HG03571 (cell line): ENCODE measurements around the gene C16orf78.

ENCODE experiments used
- ATAC-seq: cut with Tn5 transposase; IDR thresholded peaks from one replicate; pipeline ENCODE4 v1.9.1; 2021; ENCODE audit not compliant: unreplicated experiment

The C16orf78 gene, protein sequence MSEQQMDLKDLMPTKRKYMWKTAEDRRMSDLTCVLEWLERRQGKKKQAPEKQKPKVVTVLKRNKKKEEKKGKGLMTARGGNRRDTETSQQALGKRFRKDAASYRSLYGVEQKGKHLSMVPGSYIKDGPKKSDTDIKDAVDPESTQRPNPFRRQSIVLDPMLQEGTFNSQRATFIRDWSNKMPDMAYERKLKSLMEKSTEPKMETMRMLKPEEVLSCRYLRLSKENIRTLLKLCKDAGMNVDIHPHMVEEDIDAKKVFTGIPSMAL

GRCh38 chr16:49373504-49373903 lies at the start of gene C16orf78:
C16orf78 (plus strand) TSS chr16:49373804; CDS start chr16:49373940, 136 bp downstream.
- no peak for ATAC-seq

- no peak for ATAC-seq
These were observed 48.9 kb upstream of the C16orf78 start for GRCh38 chr16:49324703-49325102.

DNA sequence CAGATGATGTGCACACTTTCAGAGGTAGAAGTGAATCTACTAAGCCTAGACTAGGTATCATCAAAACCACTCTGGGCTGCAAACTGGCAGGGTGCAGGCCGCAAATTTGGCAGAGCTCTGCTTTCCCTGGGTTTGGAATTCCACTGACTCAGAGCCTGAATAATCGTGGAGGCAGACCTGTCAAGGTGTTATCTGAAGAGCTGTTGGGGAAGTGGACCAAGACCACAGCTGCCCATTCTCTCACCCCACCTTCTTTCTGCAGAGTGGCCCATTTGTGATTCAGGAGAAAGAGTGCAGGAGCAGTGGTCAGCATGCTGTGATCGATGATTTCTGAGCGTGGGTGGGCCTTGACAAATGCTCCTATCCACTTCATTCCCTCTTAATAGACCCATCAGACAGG lies 46.1 kb upstream of the C16orf78 start:
- ATAC-seq: no peak

DNA sequence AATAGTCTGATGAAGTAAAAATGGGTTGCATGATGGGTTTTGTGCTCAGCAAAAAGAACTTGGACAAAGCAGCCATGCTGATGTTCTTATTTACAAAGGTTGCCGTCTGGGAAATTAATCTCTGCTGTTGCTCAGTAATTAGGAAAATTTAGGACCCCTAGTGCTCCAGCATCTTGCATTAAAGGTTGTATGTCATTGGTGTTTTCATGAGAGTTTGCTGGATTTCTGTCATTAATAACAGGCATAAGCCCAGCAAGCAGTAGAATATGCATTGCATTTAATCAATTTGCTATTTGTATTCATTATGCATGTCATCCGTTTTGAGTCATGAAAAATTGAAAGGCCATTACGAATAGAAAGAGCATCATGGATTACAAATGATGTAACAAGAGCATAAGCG lies 45.3 kb upstream of the C16orf78 start:
- ATAC-seq: no peak

- ATAC-seq: no peak
These were observed 42.9 kb upstream of the C16orf78 start for GRCh38 chr16:49330562-49331201.

DNA sequence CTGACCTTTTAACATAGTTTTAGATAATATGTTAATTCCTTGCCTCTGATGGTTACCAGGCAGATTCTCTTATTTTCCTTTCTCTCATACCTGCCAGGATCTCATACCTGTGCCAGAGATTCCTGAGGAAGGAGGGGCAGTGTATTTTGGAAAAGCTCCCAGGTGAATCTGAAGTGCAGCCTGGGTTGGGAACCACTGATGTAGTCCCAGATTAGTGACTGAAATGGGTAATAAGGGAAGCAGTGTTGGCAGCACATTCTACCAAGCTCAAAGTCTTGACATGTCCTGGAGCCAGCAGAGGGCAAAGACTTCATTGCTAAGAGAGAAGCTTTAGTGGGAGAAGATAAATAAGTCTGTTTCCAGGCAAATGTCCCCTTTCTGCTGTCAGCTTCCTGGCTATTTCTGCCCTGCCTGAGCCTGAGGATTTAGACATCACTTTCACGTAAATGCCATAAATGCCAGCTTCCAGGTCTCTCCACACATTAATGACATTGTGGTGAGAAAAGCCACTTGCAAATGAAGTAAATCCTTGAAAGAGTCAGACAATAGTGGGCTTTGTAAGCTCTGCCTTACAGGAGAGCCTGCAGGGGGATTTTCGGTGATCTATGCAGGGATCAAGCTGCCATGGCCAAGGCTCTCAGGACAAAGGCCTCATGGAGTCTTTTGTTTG lies 40.9 kb upstream of the C16orf78 start:
- ATAC-seq: no peak

GRCh38 chr16:49333259-49333597 lies 40.4 kb upstream of the C16orf78 start:
- no peak for ATAC-seq

DNA sequence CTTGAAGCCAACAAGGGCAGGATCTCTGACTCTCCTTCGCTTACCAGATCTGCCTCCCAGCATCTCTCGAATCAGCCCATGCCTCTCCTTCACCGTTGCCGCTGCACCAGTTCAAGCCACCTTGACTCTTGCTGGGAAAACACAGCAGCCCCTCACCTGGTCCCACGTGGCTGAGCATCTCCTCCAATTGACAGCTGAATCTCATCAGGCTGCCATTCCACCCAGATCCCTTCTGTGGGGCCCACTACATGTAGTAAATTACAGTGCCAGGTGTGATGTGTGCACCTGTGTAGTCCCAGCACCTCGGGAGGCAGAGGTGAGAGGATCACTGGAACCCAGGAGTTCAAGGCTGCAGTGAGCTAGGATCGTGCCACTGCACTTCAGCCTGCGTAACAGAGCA lies 37.8 kb upstream of the C16orf78 start:
- ATAC-seq: no peak

- no peak for ATAC-seq
These were observed 37.0 kb upstream of the C16orf78 start for GRCh38 chr16:49336581-49336980.

- no peak for ATAC-seq
These were observed 35.7 kb upstream of the C16orf78 start for GRCh38 chr16:49337814-49338350.

DNA sequence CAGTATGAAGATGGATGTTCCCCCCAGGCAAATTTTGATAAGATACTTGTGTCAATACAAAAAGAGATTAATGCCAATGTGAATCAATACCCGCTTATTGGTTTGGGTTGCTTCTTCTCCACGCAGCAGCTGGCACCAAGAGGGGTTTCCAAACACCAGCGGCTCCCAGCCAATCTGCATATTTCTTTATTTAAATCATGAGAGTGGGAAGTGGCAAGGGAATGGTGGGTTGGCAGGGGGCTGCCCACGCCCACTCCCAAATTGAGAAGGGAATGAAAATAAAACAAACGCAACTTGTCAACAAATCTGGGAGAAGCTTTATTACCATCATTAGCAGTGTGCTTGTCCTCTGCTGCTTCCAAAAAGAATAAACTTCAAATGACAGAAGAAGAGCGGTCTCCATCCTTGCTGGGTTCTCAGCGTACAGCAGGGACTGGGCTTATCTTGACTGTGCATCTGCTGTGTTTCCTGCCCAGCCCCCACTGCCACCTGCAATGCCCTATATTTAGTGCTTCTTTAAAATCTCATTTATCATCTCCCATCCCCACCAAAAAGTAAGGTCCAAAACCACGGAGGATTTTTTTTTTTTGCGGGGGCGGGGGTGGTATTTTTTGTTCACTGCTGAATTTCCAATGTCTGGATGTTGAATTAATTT lies 34.9 kb upstream of the C16orf78 start:
- ATAC-seq: no peak

GRCh38 chr16:49340466-49340865 lies 33.1 kb upstream of the C16orf78 start:
- no peak for ATAC-seq

DNA sequence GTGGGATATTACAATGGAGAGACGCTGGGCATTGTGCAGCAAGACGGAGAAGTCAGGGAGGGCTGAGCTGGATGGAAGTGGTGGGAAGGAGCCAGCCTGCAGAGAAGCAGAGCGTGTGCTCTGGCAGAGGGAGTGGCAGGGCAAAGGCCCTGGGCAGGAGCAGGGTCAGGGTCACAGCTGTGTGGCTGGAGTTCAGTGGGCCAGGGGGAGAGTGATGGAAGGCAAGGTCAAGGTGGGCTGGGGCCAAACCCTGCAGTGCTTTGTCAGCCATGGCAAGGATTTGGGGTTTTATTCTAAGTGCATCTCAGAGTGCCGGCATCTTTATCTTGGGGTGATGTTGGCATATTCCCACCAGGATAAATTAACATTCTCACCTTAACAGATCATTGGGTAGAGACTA lies 31.9 kb upstream of the C16orf78 start:
- no peak for ATAC-seq

DNA sequence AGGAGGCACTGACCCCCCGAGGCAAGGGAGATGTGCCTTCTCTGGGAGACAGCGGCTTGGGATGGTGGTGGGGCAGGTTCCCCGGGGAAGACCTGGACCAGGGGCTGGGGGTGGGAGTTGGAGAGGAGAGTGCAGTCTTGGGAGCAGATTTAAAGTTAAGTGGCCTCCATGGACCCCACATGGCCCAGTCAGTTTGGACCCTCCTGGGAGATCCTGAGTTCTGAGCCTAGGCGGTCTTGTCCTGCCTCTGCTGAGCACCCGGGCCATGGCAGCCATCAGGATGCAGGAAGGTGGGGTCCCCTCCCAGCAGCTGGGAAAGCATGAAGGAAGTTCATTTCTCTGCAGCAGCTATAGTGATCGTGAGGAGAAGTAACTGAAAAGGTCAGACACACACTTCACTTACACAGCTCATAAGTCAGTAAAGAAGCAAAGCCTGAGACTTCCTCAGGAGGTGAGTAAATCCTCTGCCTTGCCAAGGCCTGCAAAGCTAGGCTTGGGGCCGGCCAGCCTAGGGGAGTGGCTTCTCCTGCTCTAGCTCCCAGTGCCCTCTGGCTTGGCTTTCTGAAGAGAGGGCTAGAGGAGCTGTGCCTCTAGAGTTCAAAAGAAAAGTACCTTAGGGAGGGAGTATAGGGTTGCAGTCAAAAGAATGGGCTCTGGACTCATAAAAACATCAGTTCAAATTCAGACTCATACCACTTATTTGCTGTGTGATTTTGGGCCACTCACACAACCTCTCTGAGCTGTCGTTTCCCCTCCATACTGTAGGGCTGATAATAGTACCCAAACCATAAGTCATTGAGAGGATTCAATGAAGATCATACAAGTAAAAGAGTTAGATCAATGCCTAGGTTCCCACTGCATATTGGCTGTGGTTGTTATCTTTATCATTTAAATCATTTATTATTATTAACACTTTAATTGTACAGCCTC lies 31.0 kb upstream of the C16orf78 start:
- ATAC-seq: no peak

DNA sequence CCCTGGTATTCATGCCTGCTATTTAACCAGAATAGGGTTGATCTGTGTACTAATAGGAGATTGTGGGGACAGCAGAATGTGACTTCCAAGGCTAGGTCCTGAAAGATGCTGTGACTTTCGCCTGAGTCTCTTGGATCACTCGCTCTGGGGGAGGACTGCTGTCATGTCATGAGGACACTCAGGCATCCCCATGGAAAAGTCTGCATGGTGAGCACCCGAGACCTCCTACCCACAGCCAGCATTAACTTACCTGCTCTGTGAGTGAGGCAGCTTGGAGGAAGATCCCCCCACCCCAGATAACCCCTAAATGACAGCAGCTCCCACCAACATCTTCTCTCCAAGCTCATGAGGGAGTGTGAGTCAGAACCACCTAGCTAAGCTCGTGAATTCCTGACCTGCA lies 30.3 kb upstream of the C16orf78 start:
- no peak for ATAC-seq

GRCh38 chr16:49344401-49344800 lies 29.2 kb upstream of the C16orf78 start:
- no peak for ATAC-seq

GRCh38 chr16:49345829-49346228 lies 27.8 kb upstream of the C16orf78 start:
- no peak for ATAC-seq

DNA sequence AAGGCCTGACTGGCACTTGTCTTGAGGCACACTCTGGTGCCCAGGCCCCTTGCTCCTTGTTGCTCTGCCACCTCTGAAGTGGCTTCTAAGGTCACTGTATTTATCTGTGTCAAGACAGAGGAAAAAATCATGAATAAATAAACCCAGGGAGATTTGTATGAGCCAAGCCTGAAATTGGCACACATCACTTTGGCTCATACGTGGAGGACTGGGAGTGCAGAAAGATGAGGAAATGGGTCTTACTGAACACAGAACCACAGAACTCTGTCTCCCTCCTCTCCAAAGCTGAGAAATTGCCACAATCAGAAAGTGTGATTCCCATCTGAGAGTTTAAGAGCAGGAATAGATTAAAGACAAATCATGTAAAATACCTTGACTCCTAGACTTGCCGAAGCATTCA lies 27.1 kb upstream of the C16orf78 start:
- no peak for ATAC-seq

GRCh38 chr16:49347476-49347875 lies 26.1 kb upstream of the C16orf78 start:
- ATAC-seq: no peak

DNA sequence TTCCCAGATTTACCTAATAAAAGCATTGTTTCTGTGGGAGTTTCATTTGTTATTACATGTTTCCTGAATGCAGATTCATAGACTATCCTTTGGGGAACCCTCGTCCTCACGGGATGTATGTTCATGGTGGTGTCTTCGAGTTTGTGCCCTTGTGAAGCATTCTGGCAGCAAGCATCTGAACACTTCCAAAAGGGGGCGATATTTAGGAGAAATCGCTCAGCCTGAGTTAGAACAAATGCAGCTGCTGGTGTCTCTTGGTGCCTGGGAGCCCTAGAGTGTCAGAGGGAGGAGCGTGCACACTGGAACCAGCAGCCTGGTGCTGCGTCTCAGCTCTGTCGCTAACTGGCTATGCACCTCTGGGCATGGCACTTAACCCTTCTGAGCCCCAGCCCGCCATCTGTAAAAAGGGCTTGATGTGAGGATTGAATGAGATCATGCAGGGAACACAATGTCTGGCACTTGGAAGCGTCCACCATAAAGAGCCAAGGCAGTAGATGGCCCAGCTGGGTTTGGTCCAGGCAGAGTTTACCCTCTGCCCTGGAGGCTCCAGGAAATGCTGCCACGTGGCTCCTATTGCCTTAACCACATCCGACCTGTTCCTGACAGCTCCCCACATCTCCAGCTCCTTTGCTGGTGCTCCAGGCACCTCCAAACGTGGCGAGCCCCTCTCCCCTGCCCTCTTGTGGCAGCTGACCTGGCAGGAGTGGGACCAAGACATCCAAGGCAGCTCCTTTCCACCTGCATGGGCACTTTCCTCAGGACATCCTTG lies 25.0 kb upstream of the C16orf78 start:
- ATAC-seq: no peak
